ENCODE results near the gene U2SURP.
"Not testable (repeated sequence)": the region's sequence is repeated elsewhere in the genome, so short reads cannot be mapped to it uniquely, and the experiment has no call there.

Gene U2SURP

GRCh38 chr3:143024351-143024960 is 23.1 kb downstream of the U2SURP start:
- DNase-seq, result no peak

DNA sequence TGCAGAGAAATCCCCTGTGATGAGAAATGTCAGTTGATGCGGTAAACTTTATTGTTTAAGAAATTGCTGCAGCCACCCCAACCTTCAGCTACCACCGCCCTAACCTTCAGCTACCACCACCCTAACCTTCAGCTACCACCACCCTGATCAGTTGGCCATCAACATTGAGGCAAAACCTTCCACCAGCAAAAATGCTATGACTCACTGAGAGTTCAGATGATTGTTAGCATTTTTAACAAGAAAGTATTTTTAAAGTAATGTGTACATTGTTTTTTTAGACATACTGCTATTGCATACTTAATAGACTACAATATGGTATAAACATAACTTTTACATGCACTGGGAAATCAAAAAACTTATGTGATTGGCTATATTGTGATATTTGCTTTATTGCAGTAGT is 30.0 kb downstream of the U2SURP start:
- DNase-seq, result no peak

- not testable (repeated sequence) for DNase-seq
Measured at GRCh38 chr3:143031796-143032387, 30.5 kb downstream of the U2SURP start.

DNA sequence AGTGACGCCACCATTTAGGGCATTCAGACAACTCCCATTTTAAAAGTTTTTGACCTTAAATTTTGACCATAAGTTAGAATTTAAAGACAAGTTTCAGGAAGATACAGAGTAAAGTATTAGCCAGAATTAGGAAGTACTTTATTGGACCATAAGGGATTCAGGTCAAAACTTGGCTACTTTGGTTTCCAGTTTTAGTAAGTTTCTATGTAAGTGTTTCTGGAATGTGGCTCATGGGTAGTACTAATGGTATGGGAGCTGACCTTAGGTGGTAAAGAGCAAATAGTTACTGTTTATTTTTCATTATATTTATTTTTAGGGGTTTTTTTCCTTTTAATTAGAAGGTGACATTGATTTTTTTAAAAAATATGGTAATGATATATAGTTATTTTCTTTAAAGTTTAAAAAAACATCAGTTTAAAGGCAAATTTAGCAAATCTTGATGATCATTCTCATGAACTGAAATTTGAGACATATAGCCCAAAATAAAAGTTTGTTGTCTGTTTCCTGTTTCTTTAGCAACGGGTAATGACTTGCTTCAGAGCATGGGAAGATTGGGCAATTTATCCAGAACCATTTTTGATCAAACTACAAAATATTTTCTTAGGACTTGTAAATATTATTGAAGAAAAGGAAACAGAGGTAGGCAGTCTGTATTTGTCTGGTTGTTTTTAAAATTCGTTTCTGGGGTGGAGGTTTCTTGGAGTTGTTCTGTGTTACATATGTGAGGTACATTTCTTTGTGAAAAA is 34.3 kb downstream of the U2SURP start:
- DNase-seq, result no peak

DNA sequence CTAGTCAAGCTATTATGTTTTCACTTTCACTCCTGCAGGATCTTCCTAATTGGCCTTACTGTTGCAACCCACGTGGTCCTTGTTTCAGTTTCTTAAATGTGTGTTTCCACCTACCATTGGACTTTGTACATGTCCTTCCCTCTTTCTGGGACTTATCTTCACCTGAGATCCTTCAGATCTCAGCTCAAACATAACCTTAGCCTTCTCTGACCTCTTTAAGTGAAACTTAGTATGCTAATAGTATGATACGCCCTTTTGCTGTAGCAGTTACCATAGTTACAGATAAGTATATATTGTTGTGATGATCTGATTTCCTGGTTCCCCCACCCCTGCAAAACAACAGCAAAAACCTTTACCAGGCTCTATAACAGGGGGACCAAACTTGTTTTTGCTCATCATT is 35.2 kb downstream of the U2SURP start:
- DNase-seq, result no peak

DNA sequence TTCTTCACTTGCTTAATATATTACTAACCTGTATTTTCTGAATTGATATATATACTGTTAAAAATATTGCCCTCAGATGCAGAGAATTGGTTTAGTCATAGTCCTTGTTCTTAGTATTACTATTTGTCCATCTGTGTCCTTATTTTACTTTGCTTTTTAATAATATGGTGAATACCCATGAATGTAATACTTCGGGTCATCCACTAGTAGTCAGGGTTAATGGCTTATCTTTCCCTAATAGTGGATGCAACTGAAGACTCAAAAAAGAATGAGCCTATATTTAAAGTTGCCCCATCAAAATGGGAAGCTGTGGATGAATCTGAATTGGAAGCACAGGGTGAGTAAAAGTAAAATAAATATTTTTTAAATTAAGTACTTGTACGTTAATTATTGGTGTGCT is 36.5 kb downstream of the U2SURP start:
- DNase-seq, result no peak

DNA sequence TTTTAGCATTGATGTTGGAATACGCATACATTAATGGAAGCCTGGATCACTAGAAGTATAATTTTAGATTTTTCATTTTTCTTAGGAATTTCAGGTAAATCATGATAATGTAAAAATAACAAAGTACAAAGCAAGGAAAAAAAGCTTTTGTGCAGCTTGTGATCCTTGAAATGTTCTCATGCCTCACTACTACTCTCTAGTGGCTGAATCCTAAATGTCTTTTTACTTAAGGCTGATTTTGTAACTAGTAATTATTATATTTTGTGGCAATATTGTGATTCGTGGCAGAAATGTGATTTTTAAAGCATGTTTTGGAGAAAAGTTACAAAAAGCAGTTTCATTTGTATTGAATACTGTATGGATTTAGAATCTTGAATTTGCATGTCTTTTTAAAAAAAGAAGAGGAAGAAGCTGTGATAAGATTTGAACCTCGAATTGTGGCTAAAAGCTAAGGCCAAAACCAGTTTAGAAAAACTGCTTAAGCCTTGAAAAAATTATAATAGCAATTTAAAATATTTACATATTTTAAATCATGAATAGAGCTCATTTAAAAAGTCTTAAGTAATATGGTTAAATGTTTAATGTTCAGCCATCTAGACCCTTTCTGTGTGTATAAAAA is 39.0 kb downstream of the U2SURP start:
- DNase-seq, result no peak

DNA sequence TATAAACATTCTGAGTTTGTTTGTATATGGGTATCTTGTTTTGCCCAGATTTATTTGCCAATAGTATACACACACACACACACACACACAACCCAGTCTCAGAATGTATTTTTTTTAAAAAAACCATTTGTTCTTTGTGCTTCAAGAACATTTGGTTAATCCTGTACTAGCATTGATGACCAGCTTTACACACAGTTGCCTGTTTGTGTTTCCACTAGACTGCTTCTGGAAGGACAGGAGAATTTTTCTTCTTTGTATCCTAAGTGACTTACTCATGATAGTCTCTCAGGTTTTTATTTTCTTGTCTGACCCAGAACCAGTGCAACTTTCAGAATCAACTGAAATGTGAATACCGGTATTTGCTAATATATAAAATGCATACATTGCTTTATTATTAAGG is 40.5 kb downstream of the U2SURP start:
- DNase-seq, result no peak

- DNase-seq, result no peak
Measured at GRCh38 chr3:143045639-143046038, 44.3 kb downstream of the U2SURP start.

DNA sequence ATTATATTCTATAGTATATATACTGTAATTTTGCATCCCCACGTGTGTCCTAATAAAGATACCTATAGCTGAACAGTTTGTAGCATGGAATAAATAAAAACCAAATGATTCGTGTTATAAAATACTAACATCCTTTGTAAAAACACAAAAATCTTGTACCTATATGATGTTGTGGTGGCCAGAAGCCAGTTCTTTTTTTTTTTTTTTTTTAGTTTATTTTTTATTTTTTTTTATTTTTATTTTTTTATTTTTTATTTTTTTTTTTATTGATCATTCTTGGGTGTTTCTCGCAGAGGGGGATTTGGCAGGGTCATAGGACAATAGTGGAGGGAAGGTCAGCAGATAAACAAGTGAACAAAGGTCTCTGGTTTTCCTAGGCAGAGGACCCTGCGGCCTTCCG is 44.7 kb downstream of the U2SURP start:
- DNase-seq, result not testable (repeated sequence)

DNA sequence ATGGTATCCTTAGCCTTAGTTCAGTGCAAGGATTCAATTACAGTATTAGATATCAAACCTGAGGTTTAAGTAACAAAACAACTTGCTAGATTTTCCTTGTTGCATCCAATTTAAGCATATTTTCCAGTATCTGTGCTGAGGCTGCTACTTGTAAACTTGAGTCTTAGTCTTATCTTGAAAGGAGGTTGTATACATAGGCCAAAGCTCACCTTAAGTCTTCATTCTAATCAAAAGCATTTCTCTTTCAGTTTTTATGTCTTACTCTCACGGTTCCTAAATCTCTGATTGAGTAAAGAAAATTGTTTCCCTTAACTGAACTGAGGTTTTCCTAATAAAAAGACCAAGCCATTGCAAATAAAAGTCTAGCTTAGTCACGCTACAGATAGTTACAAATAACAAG is 52.6 kb downstream of the U2SURP start:
- no peak for DNase-seq

- DNase-seq, result no peak
Measured at GRCh38 chr3:143056372-143056771, 55.0 kb downstream of the U2SURP start.

DNA sequence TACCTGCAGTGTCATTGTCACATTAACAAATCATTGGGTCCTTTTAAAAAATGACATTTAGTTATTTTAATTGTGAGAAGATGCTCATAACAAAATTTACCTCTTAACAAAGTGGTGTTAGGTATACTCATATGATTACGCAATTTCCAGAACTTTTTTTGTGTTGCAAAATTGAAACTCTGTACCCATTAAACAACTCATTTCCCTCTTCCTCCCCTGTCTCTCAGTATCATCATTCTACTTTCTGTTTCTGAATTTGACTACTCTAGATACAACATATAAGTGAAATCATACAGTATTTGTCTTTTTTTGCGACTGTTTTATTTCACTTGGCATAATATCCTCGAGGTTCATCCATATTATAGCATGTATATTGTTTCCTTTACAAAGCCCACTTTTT is 59.5 kb downstream of the U2SURP start:
- no peak for DNase-seq

DNA sequence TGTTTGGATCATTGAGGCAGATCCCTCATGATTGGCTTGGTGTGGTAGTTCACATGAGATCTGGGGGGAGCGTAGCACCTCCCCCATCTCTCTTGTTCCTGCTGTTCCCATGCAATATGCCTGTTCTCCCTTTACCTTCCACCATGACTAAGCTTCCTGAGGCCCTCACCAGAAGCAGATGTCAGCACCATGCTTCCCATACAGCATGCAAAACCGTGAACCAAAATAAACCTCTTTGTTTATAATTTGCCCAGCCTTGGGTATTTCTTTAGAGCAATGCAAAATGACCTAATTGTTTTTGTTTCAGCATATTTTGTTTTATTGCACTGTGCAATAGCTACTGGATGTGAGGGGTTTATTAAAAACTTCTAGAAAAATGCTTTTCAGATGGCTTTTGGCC is 61.6 kb downstream of the U2SURP start:
- DNase-seq, result no peak

- no peak for DNase-seq
Measured at GRCh38 chr3:143064777-143065176, 63.4 kb downstream of the U2SURP start.

DNA sequence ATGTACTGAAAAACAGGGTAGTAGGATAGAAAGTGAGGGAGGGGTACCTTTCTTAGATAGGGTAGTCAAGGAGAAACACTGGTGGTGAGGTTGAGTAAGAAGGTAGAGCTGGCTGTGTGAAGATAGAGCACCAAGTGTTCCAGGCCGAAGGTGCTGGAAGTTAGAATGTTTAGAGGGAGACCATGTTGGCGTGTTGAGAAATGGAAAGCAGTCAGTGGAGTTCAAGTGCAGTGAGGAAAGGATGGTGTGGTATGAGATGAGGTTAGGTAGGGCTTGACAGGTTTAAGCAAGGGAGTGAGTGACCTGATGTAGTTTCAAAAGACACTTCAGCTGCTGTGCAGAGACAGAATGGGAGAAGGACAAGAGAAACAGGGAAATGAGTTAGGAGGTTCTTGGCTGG is 64.0 kb downstream of the U2SURP start:
- DNase-seq, result no peak

DNA sequence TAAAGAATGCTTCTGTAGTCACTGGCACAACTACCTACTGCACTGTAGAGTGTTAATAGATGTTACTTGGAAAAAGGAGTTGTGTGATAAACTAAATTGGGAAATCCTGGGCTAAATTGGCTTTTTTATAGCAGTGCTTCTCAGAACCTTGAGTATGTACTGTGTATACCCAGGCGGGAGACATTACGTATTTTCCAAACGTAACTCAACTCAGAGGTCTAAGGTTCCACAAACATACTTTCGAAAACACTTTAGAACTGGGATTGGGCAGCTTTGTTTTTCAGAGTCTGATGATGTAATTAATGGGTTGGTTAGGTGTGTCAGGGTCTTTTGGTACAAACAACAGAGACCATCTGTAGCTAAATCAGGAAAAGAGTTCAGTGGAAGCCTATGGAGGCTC is 64.7 kb downstream of the U2SURP start:
- no peak for DNase-seq

DNA sequence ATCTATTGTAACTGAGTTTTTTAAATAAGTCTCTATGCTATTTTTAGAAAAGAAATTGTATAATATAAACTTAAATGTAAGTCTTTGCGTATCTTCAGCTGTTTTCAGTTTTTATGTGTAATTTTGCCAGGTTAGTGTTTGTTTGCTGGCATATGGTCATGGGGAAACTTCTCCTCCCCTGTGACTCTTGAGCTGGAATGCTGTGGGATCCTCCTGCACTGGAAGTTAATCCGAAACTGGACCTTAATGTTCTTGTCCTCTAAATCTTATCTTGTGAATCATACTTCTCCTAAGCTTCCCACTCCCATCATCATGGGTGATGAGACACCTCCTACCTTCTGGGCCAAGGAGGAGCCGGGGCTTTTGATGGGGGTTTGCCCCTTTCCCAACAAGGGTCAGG is 65.8 kb downstream of the U2SURP start:
- DNase-seq, result no peak

- no peak for DNase-seq
Measured at GRCh38 chr3:143068059-143068458, 66.7 kb downstream of the U2SURP start.

GRCh38 chr3:143070977-143071551 is 69.7 kb downstream of the U2SURP start:
- no peak for DNase-seq

- DNase-seq, result no peak
Measured at GRCh38 chr3:143071776-143072175, 70.4 kb downstream of the U2SURP start.

DNA sequence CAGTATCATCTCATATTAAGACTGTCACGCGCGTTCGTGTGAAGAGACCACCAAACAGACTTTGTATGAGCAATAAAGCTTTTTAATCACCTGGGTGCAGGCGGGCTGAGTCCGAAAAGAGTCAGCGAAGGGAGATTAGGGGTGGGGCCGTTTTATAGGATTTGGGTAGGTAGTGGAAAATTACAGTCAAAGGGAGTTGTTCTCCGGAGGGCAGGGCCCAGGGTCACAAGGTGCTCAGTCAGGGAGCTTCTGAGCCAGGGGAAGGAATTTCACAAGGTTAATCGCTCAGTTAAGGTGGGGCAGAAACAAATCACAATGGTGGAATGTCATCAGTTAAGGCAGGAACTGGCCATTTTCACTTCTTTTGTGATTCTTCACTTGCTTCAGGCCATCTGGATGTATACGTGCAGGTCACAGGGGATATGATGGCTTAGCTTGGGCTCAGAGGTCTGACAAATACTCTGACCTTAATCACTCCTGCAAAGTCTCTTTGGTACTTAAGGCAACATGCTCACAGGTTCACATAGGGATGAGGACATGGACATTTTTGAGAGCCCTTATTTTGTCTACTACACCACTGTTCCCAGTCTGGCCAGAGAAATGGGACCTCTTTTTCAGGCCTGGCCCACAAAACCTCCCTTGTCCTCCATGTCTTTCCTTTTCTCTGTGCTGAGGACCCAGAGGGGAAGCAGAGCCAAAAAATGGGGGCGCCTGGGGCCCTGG is 71.1 kb downstream of the U2SURP start:
- not testable (repeated sequence) for DNase-seq

GRCh38 chr3:143073541-143073940 is 72.2 kb downstream of the U2SURP start:
- DNase-seq, result not testable (repeated sequence)

All from KG1 (cell line).